GM19328 (cell line): ENCODE results near the gene ACE2.
A peak's percentile ranks its signal among the peaks of the same experiment; 100 is the strongest.

ENCODE experiments used
- ATAC-seq: cut with Tn5 transposase; IDR thresholded peaks from one replicate; pipeline ENCODE4 v1.9.1; 2021; ENCODE audit warnings: mild to moderate bottlenecking, moderate library complexity; ENCODE audit not compliant: unreplicated experiment

Gene ACE2

DNA sequence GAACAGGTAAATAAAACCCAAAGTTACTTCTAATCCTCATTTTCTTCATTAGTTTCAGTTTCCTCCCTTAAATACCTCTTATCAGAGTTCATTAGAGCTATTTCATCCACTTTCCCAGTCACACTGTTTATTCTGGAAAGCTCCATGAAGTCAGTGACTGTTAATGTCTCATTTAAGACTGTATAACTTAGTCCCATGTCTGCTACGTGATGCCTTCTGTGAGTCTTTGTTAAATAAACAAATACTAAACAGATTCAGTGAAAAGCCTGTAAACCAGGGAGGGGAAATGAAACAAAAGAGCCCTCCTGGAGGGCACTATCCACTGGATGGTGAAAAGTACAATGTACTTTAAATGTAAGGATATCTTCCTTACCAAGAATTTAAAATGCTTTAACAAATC lies 24.7 kb downstream of the ACE2 start:
- ATAC-seq: no peak

DNA sequence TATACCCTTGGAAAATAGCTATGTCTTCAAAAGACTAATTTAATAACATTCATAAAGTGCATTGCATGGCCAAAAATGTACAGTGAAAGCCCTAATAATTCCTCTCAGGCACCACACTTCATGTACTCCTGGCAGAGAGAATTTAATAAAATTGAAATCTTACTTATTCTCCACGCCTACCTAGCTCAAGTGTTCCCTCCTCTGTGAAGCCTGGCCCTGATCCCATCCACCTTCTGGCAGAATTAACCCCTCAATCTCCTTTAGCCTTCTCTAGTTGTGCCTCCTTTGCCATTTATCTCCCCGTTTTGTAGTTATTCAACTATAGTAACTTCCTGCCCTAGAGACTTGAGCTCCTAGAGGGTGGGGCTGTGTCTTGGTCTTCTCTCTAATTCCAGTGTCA lies 26.7 kb downstream of the ACE2 start:
- no peak for ATAC-seq

DNA sequence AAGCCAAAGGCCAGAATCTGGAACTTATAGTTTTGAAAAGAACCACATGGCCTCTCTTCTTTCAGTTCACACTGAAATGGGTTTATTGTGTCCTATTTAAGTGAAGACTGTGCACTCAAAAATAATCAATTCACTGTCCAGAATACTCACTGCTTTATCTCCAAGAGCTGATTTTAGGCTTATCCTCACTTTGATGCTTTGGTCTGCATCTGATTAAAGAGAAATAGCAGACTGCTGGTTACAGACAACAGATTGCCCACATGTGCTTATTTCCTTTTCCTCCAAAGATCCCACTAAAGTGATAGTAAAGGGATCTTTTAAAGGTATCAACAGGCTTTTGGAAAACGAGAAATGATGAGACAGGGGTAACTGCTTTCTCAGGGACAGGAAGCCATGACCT lies 30.6 kb downstream of the ACE2 start:
- ATAC-seq: no peak

DNA sequence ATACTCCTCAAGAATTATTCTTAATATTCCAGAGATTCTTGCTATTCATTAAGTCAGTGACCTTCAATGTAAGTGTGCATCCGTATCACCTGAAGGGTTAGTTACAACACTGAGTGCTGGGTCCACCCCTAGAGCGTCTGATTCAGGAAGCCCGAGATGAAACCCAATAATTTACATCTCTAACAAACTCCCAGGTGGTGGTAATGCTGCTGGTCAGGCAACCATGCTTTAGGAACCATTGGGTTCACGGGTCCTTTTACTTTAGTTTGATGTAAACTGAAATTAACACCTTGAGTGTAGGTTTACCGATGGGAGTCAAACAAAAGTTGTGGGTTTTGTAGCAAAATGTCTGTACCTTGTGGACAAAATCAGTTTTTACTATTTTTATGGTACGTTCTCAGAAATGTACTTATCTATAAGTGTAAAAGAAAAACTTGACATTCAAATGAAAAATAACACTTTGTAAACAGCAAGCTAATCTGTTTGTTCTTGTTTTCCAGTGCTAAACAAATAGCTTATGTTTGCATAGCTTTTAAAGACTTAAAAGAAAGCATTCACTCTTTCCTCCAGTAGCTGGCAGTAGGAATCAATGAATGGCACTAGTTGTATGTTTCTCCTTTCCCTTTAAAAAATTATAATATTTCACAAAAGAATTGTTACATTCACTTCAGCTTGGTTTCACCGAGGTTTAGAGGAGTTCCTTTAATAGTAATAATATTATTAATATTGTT lies 32.7 kb downstream of the ACE2 start:
- no peak for ATAC-seq

GRCh38 chrX:15567267-15567666 lies 33.5 kb downstream of the ACE2 start:
- ATAC-seq: no peak

- ATAC-seq: no peak
These were observed 34.5 kb downstream of the ACE2 start for GRCh38 chrX:15566244-15566643.

- ATAC-seq: peak; percentile 67
These were observed 35.7 kb downstream of the ACE2 start for GRCh38 chrX:15564981-15565579.

DNA sequence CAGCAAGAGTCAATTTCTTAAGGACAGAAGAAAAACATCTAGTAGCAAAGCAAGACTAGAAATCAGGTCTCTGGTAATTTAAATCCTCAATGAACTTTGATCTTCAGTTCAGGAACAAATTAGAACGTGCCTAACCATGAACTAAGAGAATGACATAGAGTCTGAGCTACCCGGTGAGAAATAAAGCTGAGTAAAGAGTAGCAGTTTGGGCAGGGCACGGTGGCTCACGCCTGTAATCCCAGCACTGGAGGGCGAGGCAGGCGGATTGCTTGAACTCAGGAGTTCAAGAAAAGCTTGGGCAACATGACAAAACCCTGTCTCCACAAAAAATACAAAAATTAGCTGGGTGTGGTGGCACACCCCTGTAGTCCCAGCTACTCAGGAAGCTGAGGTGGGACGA lies 37.7 kb downstream of the ACE2 start:
- no peak for ATAC-seq

- ATAC-seq: no peak
These were observed 39.8 kb downstream of the ACE2 start for GRCh38 chrX:15560924-15561323.

DNA sequence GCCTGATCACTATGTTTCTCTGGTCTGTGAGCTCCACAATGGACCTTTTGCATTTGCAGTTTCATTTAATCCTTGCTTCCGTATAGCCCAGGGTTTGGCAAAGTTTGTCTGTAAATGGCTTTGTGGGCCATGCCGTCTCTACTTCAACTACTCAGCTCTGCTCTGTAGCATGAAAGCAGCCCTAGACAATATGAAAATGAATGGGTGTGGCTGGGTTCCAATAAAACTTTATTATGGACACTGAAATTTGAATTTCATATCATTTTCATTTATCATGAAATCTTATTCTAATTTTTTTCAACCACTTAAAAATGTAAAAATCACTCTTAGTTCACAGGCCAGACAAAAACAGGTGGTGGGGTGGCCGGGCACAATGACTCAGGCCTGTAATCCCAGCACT lies 41.5 kb downstream of the ACE2 start:
- ATAC-seq: no peak

- no peak for ATAC-seq
These were observed 51.4 kb downstream of the ACE2 start for GRCh38 chrX:15549189-15550012.

- ATAC-seq: no peak
These were observed 53.4 kb downstream of the ACE2 start for GRCh38 chrX:15547356-15547755.

GRCh38 chrX:15546745-15547144 lies 54.0 kb downstream of the ACE2 start:
- no peak for ATAC-seq

GRCh38 chrX:15530318-15530717 lies 70.4 kb downstream of the ACE2 start:
- ATAC-seq: no peak

GRCh38 chrX:15529165-15529564 lies 71.6 kb downstream of the ACE2 start:
- no peak for ATAC-seq

GRCh38 chrX:15525664-15526416 lies 74.9 kb downstream of the ACE2 start:
- ATAC-seq: no peak

- ATAC-seq: no peak
These were observed 76.3 kb downstream of the ACE2 start for GRCh38 chrX:15524417-15524816.

DNA sequence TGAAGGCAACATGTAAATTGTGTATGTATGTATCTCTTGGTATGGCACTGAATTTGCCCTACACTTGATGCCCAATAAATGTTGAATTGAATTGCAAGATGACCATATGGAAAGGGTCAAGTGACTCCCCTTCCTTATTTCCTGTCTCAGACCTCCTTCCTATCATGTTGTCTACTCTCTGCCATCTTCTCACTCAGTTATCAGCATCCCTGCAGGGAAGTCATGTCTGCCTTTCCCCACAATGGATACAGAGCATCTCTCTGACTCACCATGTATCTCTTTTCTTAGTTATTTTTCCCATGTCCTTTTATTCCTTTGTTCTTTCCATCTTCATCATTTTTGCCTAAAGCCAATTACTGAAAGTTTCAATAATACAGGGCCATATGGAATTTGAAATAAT lies 77.7 kb downstream of the ACE2 start:
- no peak for ATAC-seq

DNA sequence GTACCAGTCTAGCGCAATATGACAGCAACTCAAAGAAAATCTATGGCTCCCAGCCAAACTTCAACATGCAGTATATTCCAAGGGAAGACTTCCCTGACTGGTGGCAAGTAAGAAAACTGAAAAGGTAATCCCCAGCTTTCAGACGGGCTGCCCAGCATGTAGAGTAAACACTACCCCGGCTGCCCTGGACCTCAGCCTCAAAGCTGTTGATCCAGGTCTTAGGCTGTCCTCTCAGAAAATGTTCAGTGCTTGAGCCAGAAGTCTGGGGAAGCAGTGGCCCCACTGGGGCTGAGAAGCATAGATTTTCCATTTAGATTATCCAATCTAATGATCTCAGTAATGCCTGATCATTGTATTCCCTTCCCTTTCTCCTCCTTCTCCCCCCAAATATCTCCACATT lies 78.3 kb downstream of the ACE2 start:
- no peak for ATAC-seq

DNA sequence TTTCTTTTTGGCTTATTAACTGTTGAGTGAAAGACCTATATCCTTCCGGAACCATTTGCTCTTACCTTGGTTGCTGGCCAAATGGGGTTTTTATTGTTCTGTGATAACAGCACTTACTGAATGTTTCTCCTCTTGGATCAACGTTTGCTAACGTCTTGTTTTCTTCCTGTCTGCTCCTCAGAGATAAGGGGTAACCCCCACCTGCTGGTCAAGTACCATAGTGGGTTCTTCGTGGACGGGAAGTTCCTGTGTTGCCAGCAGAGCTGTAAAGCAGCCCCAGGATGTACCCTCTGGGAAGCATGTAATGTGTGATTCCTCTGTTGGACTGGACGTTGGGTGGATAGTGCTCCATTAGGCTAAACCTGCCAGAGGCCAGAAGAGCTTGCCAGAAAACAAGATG lies 84.8 kb downstream of the ACE2 start:
- ATAC-seq: no peak

- no peak for ATAC-seq
These were observed 86.5 kb downstream of the ACE2 start for GRCh38 chrX:15514279-15514678.
